GM19238 (cell line): Measurements from ENCODE around the gene BMPR1B.

Source experiments
- DNase-seq: peaks from one replicate; pipeline ENCODE4 v3.0.0; 2011; ENCODE audit warnings: low spot score; ENCODE audit not compliant: insufficient read length

The BMPR1B gene

GRCh38 chr4:95181243-95181995 is 423.7 kb downstream of the BMPR1B start:
- DNase-seq: no peak

- DNase-seq: no peak
Observed at GRCh38 chr4:95181996-95182306, 424.2 kb downstream of the BMPR1B start.

- DNase-seq: no peak
Observed at GRCh38 chr4:95183656-95184408, 426.1 kb downstream of the BMPR1B start.

- DNase-seq: no peak
Observed at GRCh38 chr4:95186666-95187065, 428.9 kb downstream of the BMPR1B start.

- DNase-seq: no peak
Observed at GRCh38 chr4:95188701-95189370, 431.1 kb downstream of the BMPR1B start.

GRCh38 chr4:95190751-95191436 is 433.1 kb downstream of the BMPR1B start:
- no peak for DNase-seq

- no peak for DNase-seq
Observed at GRCh38 chr4:95191537-95191936, 433.8 kb downstream of the BMPR1B start.

GRCh38 chr4:95193391-95194224 is 435.9 kb downstream of the BMPR1B start:
- no peak for DNase-seq

- no peak for DNase-seq
Observed at GRCh38 chr4:95197353-95197752, 439.6 kb downstream of the BMPR1B start.

GRCh38 chr4:95198961-95199360 is 441.2 kb downstream of the BMPR1B start:
- DNase-seq: no peak

- DNase-seq: no peak
Observed at GRCh38 chr4:95204267-95204844, 446.6 kb downstream of the BMPR1B start.

- no peak for DNase-seq
Observed at GRCh38 chr4:95204873-95205272, 447.1 kb downstream of the BMPR1B start.
